ENCODE measurements around the gene TTC7B.
"Not testable (repeated sequence)": the region's sequence is repeated elsewhere in the genome, so short reads cannot be mapped to it uniquely, and the experiment has no call there.

TTC7B gene

GRCh38 chr14:90527978-90528377 is 288.3 kb downstream of the TTC7B start:
- Histone ChIP-seq H3K23ac (ENCODE audit: low read depth, low read length, poor library complexity) (no peak overlapping the region), H2AK5ac (ENCODE audit: low read depth, low read length) (peak overlapping the region; percentile 96), H2AFZ (ENCODE audit: low read length) (no peak overlapping the region), H2BK5ac (ENCODE audit: low read length) (no peak overlapping the region), H4K91ac (ENCODE audit: low read depth, low read length, poor library complexity) (no peak overlapping the region), H3K27ac (replicated peaks; ENCODE audit: low read length) (no peak overlapping the region), H3K4me3 (ENCODE audit: low read length in 2 of 2) (no peak overlapping the region), H3K79me1 (ENCODE audit: low read depth, low read length) (no peaks in the 10 kb centered on the region), H3K18ac (ENCODE audit: low read length) (no peak overlapping the region), H3K27me3 (ENCODE audit: control insufficient read depth in 3 of 3, insufficient read depth in 3 of 3, low read depth in 1 of 3, low read length in 3 of 3) (no peaks in the 10 kb centered on the region), H2BK15ac (ENCODE audit: low read length) (no peak overlapping the region), H3K4ac (ENCODE audit: low read length) (no peak overlapping the region), H2BK12ac (ENCODE audit: low read length) (no peak overlapping the region), H3K36me3 (replicated peaks in 1 of 2; ENCODE audit: control insufficient read depth in 2 of 2, insufficient read depth in 2 of 2, low read length in 2 of 2) (no peaks in the 10 kb centered on the region), H3K14ac (ENCODE audit: low read length) (peak overlapping the region; percentile 31), H2BK120ac (ENCODE audit: low read depth, low read length) (no peak overlapping the region), H3K4me2 (ENCODE audit: insufficient read depth, low read length, poor library complexity, severe bottlenecking) (no peak overlapping the region), H3K4me1 (ENCODE audit: control insufficient read depth in 2 of 2, insufficient read depth in 1 of 2, low read depth in 1 of 2, low read length in 2 of 2) (peaks cover under 1 to 3% of the 10 kb centered on the region in 2 donors), H3K9me3 (replicated peaks in 1 of 2; ENCODE audit: control insufficient read depth in 2 of 2, insufficient read depth in 1 of 2, low read depth in 1 of 2, low read length in 2 of 2) (no peaks in the 10 kb centered on the region), H3K9ac (ENCODE audit: low read depth, low read length, poor library complexity) (no peak overlapping the region), H4K8ac (ENCODE audit: low read depth, low read length) (no peak overlapping the region)
- no CpG with 5 or more reads among the region's 6 CpGs for WGBS, 2 donors (ENCODE audit: extremely low coverage in 2 of 2, insufficient read length in 2 of 2, insufficient replicate concordance in 1 of 2)
- no peak for DNase-seq (ENCODE audit: low spot score)

- not testable (repeated sequence) for DNase-seq (ENCODE audit: low spot score); H2BK12ac ChIP-seq (ENCODE audit: low read length); H3K14ac ChIP-seq (ENCODE audit: low read length); H3K36me3 ChIP-seq (replicated peaks in 1 of 2; ENCODE audit: control insufficient read depth in 2 of 2, insufficient read depth in 2 of 2, low read length in 2 of 2); H2AK5ac ChIP-seq (ENCODE audit: low read depth, low read length); H3K4me3 ChIP-seq (ENCODE audit: low read length in 2 of 2); H2BK15ac ChIP-seq (ENCODE audit: low read length); H4K8ac ChIP-seq (ENCODE audit: low read depth, low read length); H3K18ac ChIP-seq (ENCODE audit: low read length); H3K79me1 ChIP-seq (ENCODE audit: low read depth, low read length); H3K9me3 ChIP-seq (replicated peaks in 1 of 2; ENCODE audit: control insufficient read depth in 2 of 2, insufficient read depth in 1 of 2, low read depth in 1 of 2, low read length in 2 of 2); H3K27ac ChIP-seq (replicated peaks; ENCODE audit: low read length); H2BK120ac ChIP-seq (ENCODE audit: low read depth, low read length); H3K4ac ChIP-seq (ENCODE audit: low read length); H3K9ac ChIP-seq (ENCODE audit: low read depth, low read length, poor library complexity); H3K27me3 ChIP-seq (ENCODE audit: control insufficient read depth in 3 of 3, insufficient read depth in 3 of 3, low read depth in 1 of 3, low read length in 3 of 3); H3K4me2 ChIP-seq (ENCODE audit: insufficient read depth, low read length, poor library complexity, severe bottlenecking); H2BK5ac ChIP-seq (ENCODE audit: low read length); H3K23ac ChIP-seq (ENCODE audit: low read depth, low read length, poor library complexity); H2AFZ ChIP-seq (ENCODE audit: low read length); H4K91ac ChIP-seq (ENCODE audit: low read depth, low read length, poor library complexity)
- peaks cover 4 to 12% of the 10 kb centered on the region in 2 donors for H3K4me1 ChIP-seq (ENCODE audit: control insufficient read depth in 2 of 2, insufficient read depth in 1 of 2, low read depth in 1 of 2, low read length in 2 of 2)
- no CpG with 5 or more reads among the region's 8 CpGs for WGBS, 2 donors (ENCODE audit: extremely low coverage in 2 of 2, insufficient read length in 2 of 2, insufficient replicate concordance in 1 of 2)
Measured at GRCh38 chr14:90526536-90526935, 289.7 kb downstream of the TTC7B start.

GRCh38 chr14:90525353-90526028 is 290.7 kb downstream of the TTC7B start:
- not testable (repeated sequence) for H4K8ac ChIP-seq (ENCODE audit: low read depth, low read length); H2AFZ ChIP-seq (ENCODE audit: low read length); H3K23ac ChIP-seq (ENCODE audit: low read depth, low read length, poor library complexity); H2AK5ac ChIP-seq (ENCODE audit: low read depth, low read length); H3K79me1 ChIP-seq (ENCODE audit: low read depth, low read length); H2BK15ac ChIP-seq (ENCODE audit: low read length); H3K36me3 ChIP-seq (replicated peaks in 1 of 2; ENCODE audit: control insufficient read depth in 2 of 2, insufficient read depth in 2 of 2, low read length in 2 of 2); DNase-seq (ENCODE audit: low spot score); H3K27ac ChIP-seq (replicated peaks; ENCODE audit: low read length); H3K9me3 ChIP-seq (replicated peaks in 1 of 2; ENCODE audit: control insufficient read depth in 2 of 2, insufficient read depth in 1 of 2, low read depth in 1 of 2, low read length in 2 of 2); H4K91ac ChIP-seq (ENCODE audit: low read depth, low read length, poor library complexity); H2BK5ac ChIP-seq (ENCODE audit: low read length); H2BK12ac ChIP-seq (ENCODE audit: low read length); H3K4me3 ChIP-seq (ENCODE audit: low read length in 2 of 2); H3K18ac ChIP-seq (ENCODE audit: low read length); H3K4me2 ChIP-seq (ENCODE audit: insufficient read depth, low read length, poor library complexity, severe bottlenecking); H3K4ac ChIP-seq (ENCODE audit: low read length); H2BK120ac ChIP-seq (ENCODE audit: low read depth, low read length); H3K27me3 ChIP-seq (ENCODE audit: control insufficient read depth in 3 of 3, insufficient read depth in 3 of 3, low read depth in 1 of 3, low read length in 3 of 3); H3K9ac ChIP-seq (ENCODE audit: low read depth, low read length, poor library complexity); H3K14ac ChIP-seq (ENCODE audit: low read length)
- peaks cover 4 to 12% of the 10 kb centered on the region in 2 donors for H3K4me1 ChIP-seq (ENCODE audit: control insufficient read depth in 2 of 2, insufficient read depth in 1 of 2, low read depth in 1 of 2, low read length in 2 of 2)
- no CpG with 5 or more reads among the region's 42 CpGs for WGBS, 2 donors (ENCODE audit: extremely low coverage in 2 of 2, insufficient read length in 2 of 2, insufficient replicate concordance in 1 of 2)

GRCh38 chr14:90523961-90524875 is 292.0 kb downstream of the TTC7B start:
- H3K4ac ChIP-seq (ENCODE audit: low read length) = no peak overlapping the region
- no peaks in the 10 kb centered on the region for H3K36me3 ChIP-seq (replicated peaks in 1 of 2; ENCODE audit: control insufficient read depth in 2 of 2, insufficient read depth in 2 of 2, low read length in 2 of 2)
- no peaks in the 10 kb centered on the region for H3K27me3 ChIP-seq (ENCODE audit: control insufficient read depth in 3 of 3, insufficient read depth in 3 of 3, low read depth in 1 of 3, low read length in 3 of 3)
- H4K91ac ChIP-seq (ENCODE audit: low read depth, low read length, poor library complexity) = no peak overlapping the region
- H3K79me1 ChIP-seq (ENCODE audit: low read depth, low read length) = no peaks in the 10 kb centered on the region
- no peak overlapping the region for H2BK5ac ChIP-seq (ENCODE audit: low read length)
- no peak overlapping the region for H3K4me2 ChIP-seq (ENCODE audit: insufficient read depth, low read length, poor library complexity, severe bottlenecking)
- H3K9me3 ChIP-seq (replicated peaks in 1 of 2; ENCODE audit: control insufficient read depth in 2 of 2, insufficient read depth in 1 of 2, low read depth in 1 of 2, low read length in 2 of 2) = peaks cover 4 to 6% of the 10 kb centered on the region in 2 donors
- no peak overlapping the region for H2BK12ac ChIP-seq (ENCODE audit: low read length)
- no peak overlapping the region for H3K27ac ChIP-seq (replicated peaks; ENCODE audit: low read length)
- no peak overlapping the region for H4K8ac ChIP-seq (ENCODE audit: low read depth, low read length)
- no peak for DNase-seq (ENCODE audit: low spot score)
- H3K4me1 ChIP-seq (ENCODE audit: control insufficient read depth in 2 of 2, insufficient read depth in 1 of 2, low read depth in 1 of 2, low read length in 2 of 2) = peaks cover 4 to 12% of the 10 kb centered on the region in 2 donors
- H3K23ac ChIP-seq (ENCODE audit: low read depth, low read length, poor library complexity) = no peak overlapping the region
- no peak overlapping the region for H2BK15ac ChIP-seq (ENCODE audit: low read length)
- no peak overlapping the region for H3K9ac ChIP-seq (ENCODE audit: low read depth, low read length, poor library complexity)
- no peak overlapping the region for H2BK120ac ChIP-seq (ENCODE audit: low read depth, low read length)
- no peak overlapping the region for H2AK5ac ChIP-seq (ENCODE audit: low read depth, low read length)
- no CpG with 5 or more reads among the region's 18 CpGs for WGBS, 2 donors (ENCODE audit: extremely low coverage in 2 of 2, insufficient read length in 2 of 2, insufficient replicate concordance in 1 of 2)
- peak overlapping the region; percentile 69 for H3K18ac ChIP-seq (ENCODE audit: low read length)
- no peak overlapping the region for H2AFZ ChIP-seq (ENCODE audit: low read length)
- no peak overlapping the region for H3K4me3 ChIP-seq (ENCODE audit: low read length in 2 of 2)
- H3K14ac ChIP-seq (ENCODE audit: low read length) = no peak overlapping the region
